Measurements from ENCODE around the gene CHMP4A. TPM values are rescaled to one million over a fixed set of nuclear protein-coding genes. Genes with fewer than 3 reads are reported as not detected.

CHMP4A gene
- total RNA-seq (2021): 32.7 to 38.5 TPM (median 36.5 TPM) in 3 replicates
- Bru-seq, nascent RNA: percentile 96 among the genes with signal in this experiment
- long read RNA-seq, experiment 1, transcript CHMP4A-201 (6 exons, 1,393 nt): major isoform, 78 of 98 reads
- long read RNA-seq, experiment 1, partial matches to known transcripts: 5 of 98 reads
- long read RNA-seq, experiment 1, other reads (novel, unspliced or antisense): 15 of 98 reads
- long read RNA-seq, experiment 2, transcript CHMP4A-201 (6 exons, 1,393 nt): major isoform, 29 of 38 reads
- long read RNA-seq, experiment 2, partial matches to known transcripts: 4 of 38 reads
- long read RNA-seq, experiment 2, other reads (novel, unspliced or antisense): 4 of 38 reads
- long read RNA-seq, experiment 3, transcript CHMP4A-201 (6 exons, 1,393 nt): major isoform, 212 of 221 reads
- long read RNA-seq, experiment 3, partial matches to known transcripts: 0 of 221 reads
- long read RNA-seq, experiment 3, other reads (novel, unspliced or antisense): 8 of 221 reads

DNA sequence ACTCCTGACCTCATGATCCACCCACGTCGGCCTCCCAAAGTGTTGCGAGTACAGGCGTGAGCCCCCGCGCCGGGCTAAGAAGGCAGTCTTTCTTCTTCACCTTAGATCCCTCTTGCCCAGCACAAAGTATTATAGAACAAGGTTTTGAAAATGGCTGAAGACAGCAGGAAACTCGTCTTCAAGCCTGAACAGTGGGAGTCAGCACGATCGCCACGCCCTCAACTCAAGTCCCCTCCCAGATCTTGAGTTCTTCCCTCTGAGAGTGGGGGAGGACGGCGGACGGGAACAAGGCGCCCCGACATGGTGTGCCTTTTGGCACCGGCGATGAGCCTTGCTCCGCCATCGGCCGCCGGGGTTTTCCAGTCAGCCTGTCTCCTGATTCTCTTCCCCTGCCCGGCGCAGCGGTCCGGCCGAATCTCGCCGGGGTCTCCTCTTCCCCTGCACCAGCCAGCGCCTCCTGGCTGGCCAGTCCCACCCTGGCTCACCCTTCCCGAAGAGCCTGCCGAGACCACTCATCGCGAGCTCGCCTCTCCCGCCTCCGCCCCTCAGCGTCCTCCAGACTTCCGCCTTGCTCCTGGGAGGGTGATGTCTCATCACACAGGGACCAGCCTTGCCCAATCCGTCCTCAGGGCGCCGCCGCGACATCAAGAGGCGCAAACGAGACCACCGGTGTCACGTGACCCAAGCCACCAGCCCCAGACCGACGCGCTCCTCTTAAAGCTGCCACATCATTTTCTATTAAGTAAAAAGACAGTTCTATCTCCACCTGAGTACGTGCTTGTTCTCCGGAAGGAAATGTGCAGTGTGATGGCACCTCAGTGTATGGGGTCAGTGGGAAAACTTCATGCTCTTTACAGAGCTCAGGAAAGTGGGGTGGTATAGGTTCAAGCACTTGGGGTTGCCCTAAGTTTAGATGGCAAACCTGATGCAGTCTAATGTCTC, at the start of gene CHMP4A:
TSS of gene CHMP4A (minus strand) at position 565 of the 942 bp plus-strand sequence. CDS start at position 516, 49 bp downstream.
- peak; percentile 97 for DNase-seq (ENCODE audit: low spot score)
- no peak for TF ChIP-seq ATF6 (CRISPR knock-in tag; IDR thresholded peaks at IDR 0.05)
- no peak for TF ChIP-seq JAZF1 (CRISPR knock-in tag; IDR thresholded peaks at IDR 0.05)
- peak; percentile 91 for TF ChIP-seq MAX (CRISPR knock-in tag; IDR thresholded peaks at IDR 0.05)
- no peak for TF ChIP-seq OVOL2 (CRISPR knock-in tag; IDR thresholded peaks at IDR 0.05; ENCODE audit: borderline replicate concordance)
- TF ChIP-seq ATF1 (CRISPR knock-in tag; IDR thresholded peaks at IDR 0.05): 0 out of 2 replicates have a peak, but pooled peaks have one; percentile 57
- no peak for TF ChIP-seq EMX1 (CRISPR knock-in tag; IDR thresholded peaks at IDR 0.05)
- TF ChIP-seq NFYB (CRISPR knock-in tag; conservative IDR thresholded peaks at IDR 0.05; ENCODE audit: low read depth): peak; percentile 95
- TF ChIP-seq GABPB1 (CRISPR knock-in tag; IDR thresholded peaks at IDR 0.05): peak; percentile 94
- no peak for TF ChIP-seq NR3C1 (CRISPR knock-in tag; conservative IDR thresholded peaks at IDR 0.05; ENCODE audit: low read depth)
- TF ChIP-seq, protein P1, sequence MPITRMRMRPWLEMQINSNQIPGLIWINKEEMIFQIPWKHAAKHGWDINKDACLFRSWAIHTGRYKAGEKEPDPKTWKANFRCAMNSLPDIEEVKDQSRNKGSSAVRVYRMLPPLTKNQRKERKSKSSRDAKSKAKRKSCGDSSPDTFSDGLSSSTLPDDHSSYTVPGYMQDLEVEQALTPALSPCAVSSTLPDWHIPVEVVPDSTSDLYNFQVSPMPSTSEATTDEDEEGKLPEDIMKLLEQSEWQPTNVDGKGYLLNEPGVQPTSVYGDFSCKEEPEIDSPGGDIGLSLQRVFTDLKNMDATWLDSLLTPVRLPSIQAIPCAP (CRISPR knock-in tag; IDR thresholded peaks at IDR 0.05): no peak
- peak; percentile 72; the same call in 1 of the 2 replicates for TF ChIP-seq TEAD1 (CRISPR knock-in tag; IDR thresholded peaks at IDR 0.05)
- no peak for TF ChIP-seq ZNF121 (CRISPR knock-in tag; IDR thresholded peaks at IDR 0.05)
- TF ChIP-seq GTF2I (CRISPR knock-in tag; conservative IDR thresholded peaks at IDR 0.05): no peak
- TF ChIP-seq TCF7 (CRISPR knock-in tag; IDR thresholded peaks at IDR 0.05; ENCODE audit: low read depth): no peak
- TF ChIP-seq JUN (CRISPR knock-in tag; IDR thresholded peaks at IDR 0.05): no peak
- TF ChIP-seq ZNF317 (CRISPR knock-in tag; IDR thresholded peaks at IDR 0.05; ENCODE audit: borderline replicate concordance, low read depth): no peak
- no peak; the same call in 1 of the 2 replicates for TF ChIP-seq ETV6 (CRISPR knock-in tag; IDR thresholded peaks at IDR 0.05)
- TF ChIP-seq, protein P2, sequence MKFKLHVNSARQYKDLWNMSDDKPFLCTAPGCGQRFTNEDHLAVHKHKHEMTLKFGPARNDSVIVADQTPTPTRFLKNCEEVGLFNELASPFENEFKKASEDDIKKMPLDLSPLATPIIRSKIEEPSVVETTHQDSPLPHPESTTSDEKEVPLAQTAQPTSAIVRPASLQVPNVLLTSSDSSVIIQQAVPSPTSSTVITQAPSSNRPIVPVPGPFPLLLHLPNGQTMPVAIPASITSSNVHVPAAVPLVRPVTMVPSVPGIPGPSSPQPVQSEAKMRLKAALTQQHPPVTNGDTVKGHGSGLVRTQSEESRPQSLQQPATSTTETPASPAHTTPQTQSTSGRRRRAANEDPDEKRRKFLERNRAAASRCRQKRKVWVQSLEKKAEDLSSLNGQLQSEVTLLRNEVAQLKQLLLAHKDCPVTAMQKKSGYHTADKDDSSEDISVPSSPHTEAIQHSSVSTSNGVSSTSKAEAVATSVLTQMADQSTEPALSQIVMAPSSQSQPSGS (CRISPR knock-in tag; IDR thresholded peaks at IDR 0.05; ENCODE audit: borderline replicate concordance, low read depth): no peak
- no peak for TF ChIP-seq GRHL2 (CRISPR knock-in tag; IDR thresholded peaks at IDR 0.05; ENCODE audit: insufficient replicate concordance, severe bottlenecking)
- TF ChIP-seq NR2C2 (CRISPR knock-in tag; IDR thresholded peaks at IDR 0.05): 0 out of 2 replicates have a peak, but pooled peaks have one; percentile 38
- peak; percentile 81; the same call in 1 of the 2 replicates for TF ChIP-seq FOXP1 (CRISPR knock-in tag; IDR thresholded peaks at IDR 0.05; ENCODE audit: borderline replicate concordance)
- peak; percentile 90 for TF ChIP-seq SP1 (CRISPR knock-in tag; conservative IDR thresholded peaks at IDR 0.05)
- no peak for TF ChIP-seq ZNF423 (CRISPR knock-in tag; IDR thresholded peaks at IDR 0.05)
- TF ChIP-seq, protein P3, sequence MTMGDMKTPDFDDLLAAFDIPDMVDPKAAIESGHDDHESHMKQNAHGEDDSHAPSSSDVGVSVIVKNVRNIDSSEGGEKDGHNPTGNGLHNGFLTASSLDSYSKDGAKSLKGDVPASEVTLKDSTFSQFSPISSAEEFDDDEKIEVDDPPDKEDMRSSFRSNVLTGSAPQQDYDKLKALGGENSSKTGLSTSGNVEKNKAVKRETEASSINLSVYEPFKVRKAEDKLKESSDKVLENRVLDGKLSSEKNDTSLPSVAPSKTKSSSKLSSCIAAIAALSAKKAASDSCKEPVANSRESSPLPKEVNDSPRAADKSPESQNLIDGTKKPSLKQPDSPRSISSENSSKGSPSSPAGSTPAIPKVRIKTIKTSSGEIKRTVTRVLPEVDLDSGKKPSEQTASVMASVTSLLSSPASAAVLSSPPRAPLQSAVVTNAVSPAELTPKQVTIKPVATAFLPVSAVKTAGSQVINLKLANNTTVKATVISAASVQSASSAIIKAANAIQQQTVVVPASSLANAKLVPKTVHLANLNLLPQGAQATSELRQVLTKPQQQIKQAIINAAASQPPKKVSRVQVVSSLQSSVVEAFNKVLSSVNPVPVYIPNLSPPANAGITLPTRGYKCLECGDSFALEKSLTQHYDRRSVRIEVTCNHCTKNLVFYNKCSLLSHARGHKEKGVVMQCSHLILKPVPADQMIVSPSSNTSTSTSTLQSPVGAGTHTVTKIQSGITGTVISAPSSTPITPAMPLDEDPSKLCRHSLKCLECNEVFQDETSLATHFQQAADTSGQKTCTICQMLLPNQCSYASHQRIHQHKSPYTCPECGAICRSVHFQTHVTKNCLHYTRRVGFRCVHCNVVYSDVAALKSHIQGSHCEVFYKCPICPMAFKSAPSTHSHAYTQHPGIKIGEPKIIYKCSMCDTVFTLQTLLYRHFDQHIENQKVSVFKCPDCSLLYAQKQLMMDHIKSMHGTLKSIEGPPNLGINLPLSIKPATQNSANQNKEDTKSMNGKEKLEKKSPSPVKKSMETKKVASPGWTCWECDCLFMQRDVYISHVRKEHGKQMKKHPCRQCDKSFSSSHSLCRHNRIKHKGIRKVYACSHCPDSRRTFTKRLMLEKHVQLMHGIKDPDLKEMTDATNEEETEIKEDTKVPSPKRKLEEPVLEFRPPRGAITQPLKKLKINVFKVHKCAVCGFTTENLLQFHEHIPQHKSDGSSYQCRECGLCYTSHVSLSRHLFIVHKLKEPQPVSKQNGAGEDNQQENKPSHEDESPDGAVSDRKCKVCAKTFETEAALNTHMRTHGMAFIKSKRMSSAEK (CRISPR knock-in tag; IDR thresholded peaks at IDR 0.05; ENCODE audit: borderline replicate concordance): no peak
- TF ChIP-seq ATF3 (CRISPR knock-in tag; conservative IDR thresholded peaks at IDR 0.05): no peak
- no peak for TF ChIP-seq FOXJ3 (CRISPR knock-in tag; IDR thresholded peaks at IDR 0.05; ENCODE audit: borderline replicate concordance)

More for the DNA sequence above, at the start of gene CHMP4A:
- H3K4me3 Mint-ChIP-seq: peak within 1 kb of the TSS; percentile 96
- H3K9me3 Mint-ChIP-seq: no peaks in the 10 kb centered on the region
- no peaks in the 10 kb centered on the region; the same call in 1 of the 2 replicates for H3K27me3 Mint-ChIP-seq (ENCODE audit: low read depth)
- H3K36me3 Mint-ChIP-seq: peaks cover 31% of the 10 kb centered on the region
- ATAC-seq: peak; percentile 88
- peak within 1 kb of the TSS; percentile 99 for H3K27ac Mint-ChIP-seq
- ChIA-PET CTCF (interaction anchor here (0.6 to 2.7 kb wide), 17 partner anchors 9 to 1011 kb away, joined by 3 to 15 read pairs (median 5); partner anchors contain the start of genes CIDEB, DCAF11, DHRS1 and IPO4), POLR2A (interaction anchor here (0.6 to 2.1 kb wide), 16 partner anchors 8 to 580 kb away, joined by 3 to 21 read pairs (median 4); partner anchors contain the start of genes DCAF11, EMC9, IPO4 and IRF9)
- H3K4me1 Mint-ChIP-seq: peaks cover 23% of the 10 kb centered on the region
